ENCODE data around the gene PLTP. TPM values are rescaled to one million over a fixed set of nuclear protein-coding genes. Genes with fewer than 3 reads are reported as not detected.

PLTP gene
- total RNA-seq, 1 donor from 2014 or later: 95.4 TPM

GRCh38 chr20:45861221-45862075 is 50.5 kb downstream of the PLTP start:
- ATAC-seq (no peak), DNase-seq (ENCODE audit: low spot score) (peak; percentile 45)
- intact Hi-C loops (cut with DNase I): no loop called here

DNA sequence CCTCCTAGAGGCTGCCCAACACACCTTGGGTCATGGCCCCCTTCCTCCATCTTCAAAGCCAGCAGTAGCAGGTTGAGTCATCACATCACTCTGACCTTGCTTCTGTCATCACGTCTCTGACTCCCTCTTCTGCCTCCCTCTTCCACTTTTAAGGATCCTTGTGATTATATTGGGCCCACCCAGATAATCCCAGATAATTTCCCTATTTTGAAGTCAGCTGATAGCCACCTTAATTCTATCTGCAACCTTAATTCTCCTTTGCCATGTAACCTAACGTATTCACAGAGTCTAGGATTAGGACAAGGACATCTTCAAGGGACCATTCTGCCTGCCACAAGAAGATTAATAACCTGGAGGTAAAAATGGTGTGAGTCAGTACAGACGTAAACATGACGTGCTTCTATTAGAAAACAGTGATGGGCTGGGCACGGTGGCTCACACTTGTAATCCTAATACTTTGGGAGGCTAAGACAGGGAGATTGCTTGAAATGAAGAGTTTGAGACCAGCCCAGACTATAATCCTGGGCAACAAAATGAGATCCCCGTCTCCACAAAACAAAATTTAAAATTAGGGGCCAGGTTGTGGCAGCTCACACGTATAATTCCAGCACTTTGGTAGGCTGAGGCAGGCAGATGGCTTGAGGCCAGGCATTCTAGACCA is 51.3 kb downstream of the PLTP start:
- ATAC-seq (no peak), DNase-seq (ENCODE audit: low spot score) (peak; percentile 3)
- intact Hi-C loops (cut with DNase I): no loop called here

DNA sequence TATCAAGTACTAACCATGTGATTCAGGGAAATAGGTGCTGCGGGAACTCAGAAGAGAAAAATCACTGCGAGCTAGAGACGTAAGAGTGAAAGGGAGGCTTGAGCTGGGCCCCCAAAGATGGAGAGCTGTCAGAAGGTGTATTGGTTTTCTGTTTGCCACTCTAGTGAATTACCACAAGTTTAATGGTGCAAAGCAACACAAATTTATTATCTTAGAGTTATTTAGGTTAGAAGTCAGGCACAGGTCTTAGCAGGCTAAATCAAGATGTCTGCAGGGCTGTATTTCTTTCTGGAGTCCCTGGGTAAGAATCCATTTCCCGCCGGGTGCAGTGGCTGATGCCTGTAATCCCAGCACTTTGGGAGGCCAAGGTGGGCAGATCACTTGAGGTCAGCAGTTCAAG is 52.0 kb downstream of the PLTP start:
- no peak for ATAC-seq
- DNase-seq (ENCODE audit: low spot score): no peak
- intact Hi-C loops (cut with DNase I): no loop called here

GRCh38 chr20:45857882-45858216 is 54.1 kb downstream of the PLTP start:
- no peak for DNase-seq (ENCODE audit: low spot score)

GRCh38 chr20:45857114-45857881 is 54.7 kb downstream of the PLTP start, which contains the start of the genes ACOT8 and ZSWIM3:
Gene ACOT8 (minus strand): TSS chr20:45857392. CDS start chr20:45857315, 77 bp downstream.
Gene ZSWIM3 (plus strand): TSS chr20:45857614. CDS start chr20:45857826, 212 bp downstream.
- DNase-seq (ENCODE audit: low spot score): peak; percentile 95
- peak; percentile 99 for ATAC-seq
- intact Hi-C loops (cut with DNase I): no loop called here

More at GRCh38 chr20:45857882-45858216, 54.1 kb downstream of the PLTP start:
- intact Hi-C loops (cut with DNase I): no loop called here
- no peak for ATAC-seq

DNA sequence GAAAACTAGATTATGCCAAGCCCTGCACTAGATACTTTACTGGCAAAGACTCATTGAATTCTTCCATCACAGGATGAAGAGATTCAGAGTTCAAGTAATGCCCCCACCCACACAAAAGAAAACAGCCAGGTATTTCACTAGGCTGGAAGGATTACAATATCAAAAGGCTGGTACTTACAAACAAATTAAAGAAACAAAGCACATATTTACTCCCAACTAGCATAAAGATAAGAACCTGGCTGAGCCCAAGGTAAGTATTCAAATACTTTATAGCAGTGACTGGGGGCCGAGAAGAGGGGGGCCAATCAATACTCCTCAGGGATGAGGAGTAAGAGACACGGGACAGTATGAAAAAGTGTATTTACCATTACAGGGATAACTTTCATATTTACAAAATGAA is 58.5 kb downstream of the PLTP start:
- DNase-seq (ENCODE audit: low spot score) (no peak), ATAC-seq (no peak)
- intact Hi-C loops (cut with DNase I): no loop called here

DNA sequence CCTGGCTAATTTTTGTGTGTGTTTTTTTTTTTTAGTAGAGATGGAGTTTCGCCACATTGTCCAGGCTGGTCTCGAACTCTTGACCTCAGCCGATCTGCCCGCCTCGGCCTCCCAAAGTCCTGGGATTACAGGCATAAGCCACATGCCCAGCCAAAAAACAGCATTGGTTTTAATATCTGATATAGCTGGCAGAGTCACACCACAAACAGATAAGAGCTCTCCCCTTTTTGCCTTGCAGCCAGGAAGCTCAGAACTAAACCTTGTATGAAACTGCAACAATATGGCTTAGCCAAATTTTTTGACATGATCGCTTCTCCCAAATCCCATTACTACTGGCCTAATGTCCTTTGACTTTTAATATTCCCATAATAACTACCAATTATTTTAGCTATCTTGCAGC is 59.6 kb downstream of the PLTP start:
- no peak for DNase-seq (ENCODE audit: low spot score)
- no peak for ATAC-seq
- intact Hi-C loops (cut with DNase I): no loop called here

DNA sequence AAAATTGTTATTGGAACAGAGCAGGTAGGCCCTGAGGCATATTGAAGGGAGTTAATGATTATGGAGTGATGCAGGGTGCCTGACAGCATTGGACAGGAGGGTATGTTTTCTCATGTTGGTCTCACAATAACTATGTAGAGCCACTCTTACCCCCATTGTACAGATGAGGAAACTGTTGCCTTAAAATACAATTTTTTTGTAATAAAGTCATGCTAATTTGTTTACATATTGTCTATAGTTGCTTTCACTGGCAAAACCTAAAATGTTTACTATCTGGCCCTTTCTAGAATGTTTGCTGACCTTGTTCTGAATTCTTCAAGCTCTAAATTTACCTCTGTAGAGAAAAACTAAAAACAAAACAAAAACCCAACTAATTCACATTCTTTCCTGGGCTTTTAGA is 60.5 kb downstream of the PLTP start:
- no peak for ATAC-seq
- DNase-seq (ENCODE audit: low spot score): no peak
- intact Hi-C loops (cut with DNase I): no loop called here

GRCh38 chr20:45850926-45851325 is 61.0 kb downstream of the PLTP start:
- intact Hi-C loops (cut with DNase I): no loop called here
- no peak for DNase-seq (ENCODE audit: low spot score)
- no peak for ATAC-seq

DNA sequence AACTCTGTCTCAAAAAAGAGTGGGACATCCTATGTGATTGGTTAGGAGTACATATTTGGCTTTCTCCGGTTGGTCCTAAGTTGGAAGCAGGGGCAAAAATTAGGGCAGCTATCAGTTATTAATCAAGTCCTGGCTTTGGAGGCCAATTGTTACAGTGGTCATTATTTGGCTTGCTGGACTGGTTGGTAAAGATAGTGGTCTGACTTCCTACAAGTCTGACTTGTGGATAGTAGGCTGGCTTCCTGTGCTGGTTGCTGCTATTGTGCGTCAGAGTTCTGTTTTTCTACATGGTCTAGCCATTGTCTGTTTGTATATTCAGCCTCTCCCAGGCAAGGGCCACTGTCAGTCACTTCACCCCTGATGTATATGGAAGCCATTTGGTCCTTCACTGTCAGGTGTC is 61.7 kb downstream of the PLTP start:
- intact Hi-C loops (cut with DNase I): no loop called here
- no peak for ATAC-seq
- no peak for DNase-seq (ENCODE audit: low spot score)

- ATAC-seq (no peak), DNase-seq (ENCODE audit: low spot score) (no peak)
- intact Hi-C loops (cut with DNase I): no loop called here
Observed at GRCh38 chr20:45848969-45849582, 62.9 kb downstream of the PLTP start.

Other genes with a start within 250 kb of the PLTP start
- gene WFDC11, start 241.9 kb downstream of the PLTP start, total RNA-seq: not detected
- gene WFDC13, start 210.1 kb downstream of the PLTP start, total RNA-seq: not detected
- not detected for gene WFDC10B, start 207.1 kb downstream of the PLTP start, total RNA-seq
- gene SPINT4, start 189.8 kb downstream of the PLTP start, total RNA-seq: not detected
- 1.5 TPM for gene WFDC3, start 120.3 kb downstream of the PLTP start, total RNA-seq
- gene DNTTIP1, start 120.2 kb downstream of the PLTP start, total RNA-seq: 20.5 TPM
- 0.80 TPM for gene UBE2C, start 99.5 kb downstream of the PLTP start, total RNA-seq
- 0.89 TPM for gene TNNC2, start 84.8 kb downstream of the PLTP start, total RNA-seq
- 52.6 TPM for gene SNX21, start 78.4 kb downstream of the PLTP start, total RNA-seq
- 19.7 TPM for gene ACOT8, start 54.8 kb downstream of the PLTP start, total RNA-seq
- gene ZSWIM3, start 54.5 kb downstream of the PLTP start, total RNA-seq: 3.8 TPM
- 8.1 TPM for gene ZSWIM1, start 30.9 kb downstream of the PLTP start, total RNA-seq
- 2.8 TPM for gene SPATA25, start 24.5 kb downstream of the PLTP start, total RNA-seq
- 8.9 TPM for gene NEURL2, start 20.9 kb downstream of the PLTP start, total RNA-seq
- gene CTSA, start 20.8 kb downstream of the PLTP start, total RNA-seq: 87.4 TPM
- gene PCIF1, start 22.5 kb upstream of the PLTP start, total RNA-seq: 38.2 TPM
- gene ZNF335, start 60.0 kb upstream of the PLTP start, total RNA-seq: 22.3 TPM
- 5.0 TPM for gene MMP9, start 96.8 kb upstream of the PLTP start, total RNA-seq
- 3.9 TPM for gene SLC12A5, start 117.1 kb upstream of the PLTP start, total RNA-seq
- gene NCOA5, start 177.8 kb upstream of the PLTP start, total RNA-seq: 27.4 TPM
- 25.1 TPM for gene CD40, start 206.2 kb upstream of the PLTP start, total RNA-seq

Data from sciatic nerve (tissue), 2 donors.